ENCODE results near the gene SAP30BP. TPM values are rescaled to one million over a fixed set of nuclear protein-coding genes. Genes with fewer than 3 reads are reported as not detected.

Gene SAP30BP
- total RNA-seq, 2 donors from 2014 or later: 47.2 to 73.8 TPM

- DNase-seq (no peak), ATAC-seq (no peak)
- intact Hi-C loops (cut with DNase I): no loop called here
- Histone ChIP-seq H3K9me3 (no peaks in the 10 kb centered on the region), H3K27ac (no peak overlapping the region), H3K4me1 (peaks cover 20% of the 10 kb centered on the region), H3K4me3 (no peak overlapping the region), H3K27me3 (no peaks in the 10 kb centered on the region), H3K36me3 (replicated peaks in 1 of 2; ENCODE audit: insufficient read depth in 1 of 2, low read depth in 2 of 2) (peaks cover 0 to 2% of the 10 kb centered on the region in 2 donors)
- 84 to 94% methylated on average over 7 of the region's 7 CpGs for WGBS, 2 donors
- TF ChIP-seq POLR2A (IDR thresholded peaks at IDR 0.05) (no peak), CTCF (IDR thresholded peaks at IDR 0.05) (no peak)
Measured at GRCh38 chr17:75725504-75725903, 58.4 kb downstream of the SAP30BP start.

GRCh38 chr17:75727391-75727790, 60.3 kb downstream of the SAP30BP start:
- DNase-seq (no peak), ATAC-seq (no peak)
- WGBS, 2 donors: 93 to 95% methylated on average over 13 to 17 of the region's 18 CpGs
- Histone ChIP-seq H3K36me3 (replicated peaks in 1 of 2; ENCODE audit: insufficient read depth in 1 of 2, low read depth in 2 of 2) (peaks cover 0 to 2% of the 10 kb centered on the region in 2 donors), H3K27ac (no peak overlapping the region), H3K9me3 (no peaks in the 10 kb centered on the region), H3K4me1 (peaks cover 4% of the 10 kb centered on the region), H3K27me3 (no peaks in the 10 kb centered on the region), H3K4me3 (no peak overlapping the region)
- TF ChIP-seq POLR2A (IDR thresholded peaks at IDR 0.05) (no peak), CTCF (IDR thresholded peaks at IDR 0.05) (no peak)
- intact Hi-C loops (cut with DNase I): no loop called here

- Histone ChIP-seq H3K36me3 (replicated peaks in 1 of 2; ENCODE audit: insufficient read depth in 1 of 2, low read depth in 2 of 2) (peaks cover 0 to 2% of the 10 kb centered on the region in 2 donors), H3K4me1 (no peaks in the 10 kb centered on the region), H3K27ac (no peak overlapping the region), H3K9me3 (no peaks in the 10 kb centered on the region), H3K4me3 (no peak overlapping the region), H3K27me3 (no peaks in the 10 kb centered on the region)
- WGBS, 2 donors: 86 to 88% methylated on average over 3 to 7 of the region's 7 CpGs
- TF ChIP-seq CTCF (IDR thresholded peaks at IDR 0.05) (no peak), POLR2A (IDR thresholded peaks at IDR 0.05) (no peak)
- ATAC-seq: no peak
- no peak for DNase-seq
- intact Hi-C loops (cut with DNase I): no loop called here
Measured at GRCh38 chr17:75729351-75729750, 62.2 kb downstream of the SAP30BP start.

- intact Hi-C loops (cut with DNase I): no loop called here
- ATAC-seq: no peak
- 92 to 96% methylated on average over 5 to 22 of the region's 24 CpGs for WGBS, 2 donors
Measured at GRCh38 chr17:75730065-75730464, 62.9 kb downstream of the SAP30BP start.

More at GRCh38 chr17:75730065-75730464, 62.9 kb downstream of the SAP30BP start:
- H3K36me3 ChIP-seq (replicated peaks in 1 of 2; ENCODE audit: insufficient read depth in 1 of 2, low read depth in 2 of 2): peaks cover 0 to 1% of the 10 kb centered on the region in 2 donors
- H3K27me3 ChIP-seq: no peaks in the 10 kb centered on the region
- TF ChIP-seq CTCF (IDR thresholded peaks at IDR 0.05) (no peak), POLR2A (IDR thresholded peaks at IDR 0.05) (no peak)
- H3K9me3 ChIP-seq: no peaks in the 10 kb centered on the region
- no peak for DNase-seq
- no peak overlapping the region for H3K4me3 ChIP-seq
- H3K27ac ChIP-seq: no peak overlapping the region
- H3K4me1 ChIP-seq: no peaks in the 10 kb centered on the region

All from body of pancreas (tissue), 4 donors.